NCI-H748 (cell line): ENCODE measurements around the gene EVPLL.
"Not testable (repeated sequence)": the region's sequence is repeated elsewhere in the genome, so short reads cannot be mapped to it uniquely, and the experiment has no call there.

ENCODE experiments used
- DNase-seq: peaks from one replicate; lab custom pipeline; 2025; ENCODE audit not compliant: unreplicated experiment; lab: John Stamatoyannopoulos, UW

Gene EVPLL

DNA sequence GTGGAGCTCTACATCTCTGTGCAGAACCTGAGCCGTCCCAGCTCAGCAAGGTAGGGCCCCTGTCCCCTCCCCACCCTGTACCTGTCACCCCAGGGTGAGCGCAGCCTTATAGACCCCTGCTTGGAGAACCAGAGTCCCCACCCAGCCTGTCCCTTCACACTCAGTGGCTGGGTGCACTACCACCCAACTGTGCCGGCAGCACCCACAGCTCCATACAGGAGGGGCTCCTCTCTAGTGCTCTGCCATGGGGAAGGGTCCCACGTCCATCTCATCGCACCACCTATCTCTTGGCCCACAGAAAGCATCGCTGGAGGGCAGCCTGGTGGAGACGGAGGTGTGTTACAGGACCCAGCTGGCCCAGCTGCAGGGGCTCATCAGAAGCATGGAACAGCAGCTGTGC, 45.4 kb downstream of the EVPLL start:
- DNase-seq: not testable (repeated sequence)

DNA sequence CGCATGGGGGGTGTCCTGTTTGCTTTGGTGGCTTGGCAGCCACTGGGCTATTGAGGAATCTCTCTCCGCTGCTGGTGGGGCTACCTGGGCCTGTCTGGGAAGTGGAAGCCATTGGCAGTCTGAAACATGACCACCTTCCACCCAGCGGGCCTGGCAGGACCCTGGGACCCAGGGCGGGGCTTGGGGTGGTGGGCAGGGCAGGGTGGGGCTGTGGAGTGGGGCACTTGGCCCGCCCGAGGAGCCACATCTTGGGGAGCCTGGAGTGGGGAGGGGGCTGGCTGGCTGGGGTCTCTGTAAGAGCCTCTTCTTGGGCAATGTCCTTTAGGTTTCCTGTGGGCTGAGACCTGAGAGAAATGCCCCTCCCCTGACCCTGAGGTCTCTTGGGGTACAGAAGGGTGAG, 48.0 kb downstream of the EVPLL start:
- DNase-seq: not testable (repeated sequence)

DNA sequence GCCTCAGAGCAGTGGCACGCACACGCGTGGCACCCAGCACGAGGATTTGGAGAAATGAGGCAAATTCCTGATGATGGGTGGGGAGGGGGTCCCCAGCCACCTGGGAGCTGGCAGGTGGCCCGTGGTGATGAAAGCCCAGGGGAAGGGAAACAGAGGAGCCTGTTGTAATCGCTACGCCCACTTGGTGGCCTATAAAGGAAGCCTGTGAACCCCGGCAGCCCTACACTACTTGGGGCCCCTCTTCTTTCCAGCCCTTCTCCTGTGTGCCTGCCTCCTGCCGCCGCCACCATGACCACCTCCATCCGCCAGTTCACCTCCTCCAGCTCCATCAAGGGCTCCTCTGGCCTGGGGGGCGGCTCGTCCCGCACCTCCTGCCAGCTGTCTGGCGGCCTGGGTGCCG, 49.1 kb downstream of the EVPLL start:
- DNase-seq: not testable (repeated sequence)

DNA sequence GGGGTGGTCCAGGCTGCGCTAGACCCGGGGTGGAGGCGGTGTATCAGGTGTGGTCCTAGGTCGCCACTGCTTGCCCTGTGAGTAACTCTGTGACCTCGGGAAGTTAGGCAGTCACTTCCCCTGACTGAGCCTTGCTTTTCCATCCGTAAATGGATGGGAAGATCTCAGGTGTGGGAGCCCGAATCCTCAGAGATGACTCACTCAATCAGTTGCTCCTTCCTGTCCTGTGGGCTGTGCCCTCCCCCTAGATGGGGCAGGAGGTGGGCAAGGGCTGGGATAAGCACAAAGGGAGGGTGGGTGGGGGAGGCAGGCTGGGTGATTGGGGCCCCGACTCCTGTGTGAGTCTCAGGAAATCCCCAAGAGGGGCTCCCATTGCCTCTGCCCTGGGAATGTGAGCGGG, 54.6 kb downstream of the EVPLL start:
- not testable (repeated sequence) for DNase-seq
